ENCODE results near the gene PDZK1. TPM values are rescaled to one million over a fixed set of nuclear protein-coding genes. Genes with fewer than 3 reads are reported as not detected.
"Not testable (repeated sequence)": the region's sequence is repeated elsewhere in the genome, so short reads cannot be mapped to it uniquely, and the experiment has no call there.

Gene PDZK1
- total RNA-seq, 2 experiments from 2014 or later, result 0.21 TPM; not detected in 1

DNA sequence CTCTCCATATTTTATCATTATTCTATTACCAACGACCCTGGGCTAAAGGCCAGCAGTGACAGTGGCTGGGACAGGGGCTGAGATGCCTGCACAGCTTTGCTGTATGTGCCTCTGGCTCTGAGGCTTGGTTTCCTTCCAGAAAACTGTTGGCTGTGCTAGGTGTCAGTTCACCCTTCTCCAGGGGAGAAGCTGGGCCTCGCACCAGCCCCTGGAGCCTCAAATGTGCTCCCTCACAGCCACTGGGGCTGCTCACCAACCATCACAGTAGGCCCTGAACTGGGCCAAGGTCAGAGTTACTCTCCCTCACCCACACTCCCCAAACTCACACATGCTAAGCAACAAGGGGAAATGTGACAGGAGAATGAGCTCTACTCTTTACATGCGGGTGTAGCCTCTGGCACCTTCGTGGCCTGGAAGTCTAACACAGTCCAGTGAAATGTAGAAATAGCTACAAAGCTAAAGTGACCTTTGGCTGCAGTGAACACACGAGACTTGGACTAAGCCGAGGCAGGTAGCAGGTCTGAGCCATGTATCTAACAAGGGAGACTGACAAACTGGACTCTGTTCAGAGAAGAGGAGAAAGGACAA lies 7.5 kb upstream of the PDZK1 start:
- POLR2A ChIA-PET, result no interaction called here
- CTCF ChIA-PET, result interaction anchor here (1.2 kb wide), 1 partner anchor 25 kb away, joined by 3 read pairs; no protein-coding TSS in a partner anchor

DNA sequence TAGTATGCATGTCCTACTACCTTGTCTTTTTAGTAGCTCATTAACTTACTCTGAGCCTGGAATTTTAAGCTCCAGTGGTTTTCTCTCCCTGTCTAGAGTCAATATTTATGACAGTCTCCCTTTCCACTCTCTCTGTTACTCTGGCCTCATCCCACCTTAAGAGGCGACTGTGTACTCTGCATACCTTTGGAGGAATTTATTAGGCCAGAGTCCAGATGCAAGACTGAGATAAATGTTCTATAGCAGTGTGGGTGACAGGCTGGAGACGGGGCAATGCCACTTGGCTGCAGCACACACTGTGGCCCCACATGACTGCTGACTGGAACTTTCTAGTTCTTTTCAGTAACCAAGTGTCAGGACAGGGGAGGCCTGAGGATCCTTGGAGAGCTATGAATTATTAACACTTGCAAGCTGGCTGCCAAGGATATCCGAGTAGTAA lies 4.1 kb upstream of the PDZK1 start:
- CTCF ChIA-PET, result interaction anchor here (1.6 kb wide), 1 partner anchor 10 kb away, joined by 9 read pairs; no protein-coding TSS in a partner anchor
- POLR2A ChIA-PET, result no interaction called here

DNA sequence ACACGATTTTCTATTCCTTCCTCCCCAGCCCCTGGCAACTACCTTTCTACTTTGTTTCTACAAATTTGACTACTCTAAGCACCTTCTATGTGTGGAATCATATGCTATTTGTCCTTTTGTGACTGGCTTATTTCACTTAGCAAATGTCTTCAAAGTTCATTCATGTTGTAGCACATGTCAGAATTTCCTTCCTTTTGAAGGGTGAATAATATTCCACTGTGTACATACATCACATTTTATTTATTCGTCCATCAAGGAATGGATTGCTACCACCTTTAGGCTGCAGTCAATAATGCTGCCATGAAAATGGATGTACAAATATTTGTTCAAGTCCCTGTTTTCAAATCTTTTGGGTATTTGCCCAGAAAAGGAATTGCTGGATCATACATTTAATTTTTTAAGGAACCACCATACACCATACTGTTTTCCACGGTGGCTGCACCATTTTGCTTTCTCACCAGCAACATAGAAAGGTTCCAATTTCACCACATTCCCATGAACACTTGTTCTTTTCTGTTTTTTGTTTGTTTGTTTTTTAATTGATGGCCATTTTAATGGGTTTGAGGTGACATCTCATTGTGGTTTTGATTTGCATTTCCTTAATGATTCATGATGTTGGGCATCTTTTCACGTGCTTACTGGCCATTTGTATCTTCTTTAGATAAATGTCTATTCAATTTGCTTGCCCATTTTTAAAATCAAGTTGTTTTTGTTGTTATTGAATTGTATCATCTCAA lies 3.3 kb upstream of the PDZK1 start:
- ChIA-PET POLR2A (no interaction called here), CTCF (no interaction called here)

DNA sequence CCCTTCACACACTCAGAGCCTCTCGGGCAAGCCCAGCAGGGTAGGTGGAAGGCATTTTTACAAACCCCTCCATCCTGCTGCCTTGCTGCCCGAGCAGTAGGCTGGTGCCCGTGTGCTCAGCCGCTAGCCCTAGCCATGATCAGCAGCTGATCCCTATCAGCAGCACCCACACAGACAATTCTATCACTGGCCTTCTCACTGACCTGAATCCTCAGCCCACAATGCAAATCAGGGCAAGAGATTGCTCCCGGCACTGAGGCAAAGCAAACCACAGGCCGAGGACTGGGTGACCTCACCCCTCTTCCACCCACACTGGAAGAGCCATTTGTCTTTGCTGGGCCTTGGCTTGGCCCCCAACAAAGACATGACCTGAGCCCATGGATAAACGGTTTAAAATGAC lies 895 bp upstream of the PDZK1 start:
- CTCF ChIA-PET, result interaction anchor here (0.9 kb wide), 1 partner anchor 13 kb away, joined by 3 read pairs; no protein-coding TSS in a partner anchor
- POLR2A ChIA-PET, result no interaction called here

DNA sequence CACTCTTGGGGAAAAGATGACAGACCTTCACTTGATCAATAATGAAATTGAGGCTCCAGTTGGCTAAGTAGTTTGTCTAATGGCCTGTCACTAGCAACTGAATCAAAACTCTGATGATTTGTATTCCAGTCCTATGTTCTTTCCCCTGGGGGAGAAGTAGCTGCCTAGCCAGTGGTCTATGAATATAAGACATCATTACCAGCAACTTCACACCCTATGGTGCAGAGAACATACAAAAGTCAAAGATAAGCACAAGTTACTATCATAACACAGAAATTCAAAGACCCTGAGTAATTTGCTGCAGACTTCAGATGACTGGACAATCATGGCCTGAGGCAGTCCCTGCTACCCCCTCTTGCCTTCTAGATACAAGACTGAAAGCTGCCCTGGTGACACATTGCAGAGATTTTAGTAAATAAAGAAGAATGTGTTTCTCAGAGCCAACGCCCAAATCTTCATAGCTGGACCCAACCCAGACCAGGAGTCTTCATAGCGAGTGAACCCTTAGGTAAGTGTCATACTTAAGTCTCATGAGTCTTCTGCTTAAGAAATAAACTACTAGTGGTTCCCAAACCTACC lies 993 bp downstream of the PDZK1 start:
- CTCF ChIA-PET, result no interaction called here
- POLR2A ChIA-PET, result interaction anchor here (0.6 kb wide), 1 partner anchor 13 kb away, joined by 3 read pairs; the partner anchor contains the start of gene CD160

DNA sequence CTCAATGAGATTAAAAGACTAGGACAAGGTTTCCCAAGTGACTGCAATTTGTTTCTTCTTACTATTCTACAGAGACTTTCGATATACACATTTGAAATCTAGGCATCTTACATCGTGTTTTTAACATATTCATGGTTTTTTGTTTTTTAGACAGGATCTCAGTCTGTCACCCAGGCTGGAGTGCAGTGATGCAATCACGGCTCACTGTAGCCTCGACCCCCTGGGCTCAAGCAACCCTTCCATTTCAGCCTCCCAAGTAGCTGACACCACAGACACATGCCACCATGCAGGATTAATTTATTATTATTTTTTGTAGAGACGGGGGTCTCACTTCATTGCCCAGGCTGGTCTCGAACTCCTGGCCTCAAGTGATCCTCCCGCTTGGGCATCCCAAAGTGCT lies 1.5 kb downstream of the PDZK1 start:
- POLR2A ChIA-PET, result no interaction called here
- CTCF ChIA-PET, result no interaction called here

DNA sequence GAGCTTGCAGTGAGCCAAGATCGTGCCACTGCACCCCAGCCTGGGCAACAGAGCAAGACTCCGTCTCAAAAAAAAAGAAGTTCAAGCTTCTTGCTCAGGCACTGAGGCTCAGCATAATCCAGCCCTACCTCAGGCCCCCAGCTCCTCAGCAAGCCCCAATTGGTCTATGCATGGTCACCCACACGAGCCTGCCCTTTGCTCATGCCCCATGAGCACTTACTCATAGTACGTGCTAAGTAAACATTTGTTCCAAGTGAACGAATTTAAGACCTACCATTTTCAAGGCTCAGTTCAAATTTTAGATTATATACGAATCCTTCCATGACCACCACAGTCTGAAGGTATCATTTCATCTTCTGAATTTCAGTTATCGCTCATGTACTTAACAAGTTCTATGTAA lies 4.3 kb downstream of the PDZK1 start:
- POLR2A ChIA-PET, result no interaction called here
- CTCF ChIA-PET, result interaction anchor here (1.2 kb wide), 1 partner anchor 9 kb away, joined by 4 read pairs; no protein-coding TSS in a partner anchor

DNA sequence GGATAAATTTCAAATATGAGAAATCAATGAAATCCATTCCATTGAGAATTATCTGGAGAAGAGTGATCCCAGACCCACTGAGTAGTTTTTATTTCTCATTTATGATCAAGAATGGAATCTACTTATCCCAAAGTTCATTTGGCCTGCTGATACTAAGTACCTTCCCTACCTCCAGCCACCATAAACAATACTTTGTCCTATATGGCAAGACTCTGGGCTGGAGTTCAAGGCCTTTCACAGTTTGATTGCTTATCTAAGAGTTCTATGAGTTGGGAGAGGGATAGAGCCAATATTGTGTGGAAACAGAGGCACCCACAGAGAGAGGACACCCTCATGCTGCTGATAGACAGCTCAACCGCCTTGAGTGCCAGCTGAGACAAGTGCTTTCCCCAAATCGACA lies 5.1 kb downstream of the PDZK1 start:
- CTCF ChIA-PET, result no interaction called here
- POLR2A ChIA-PET, result no interaction called here

DNA sequence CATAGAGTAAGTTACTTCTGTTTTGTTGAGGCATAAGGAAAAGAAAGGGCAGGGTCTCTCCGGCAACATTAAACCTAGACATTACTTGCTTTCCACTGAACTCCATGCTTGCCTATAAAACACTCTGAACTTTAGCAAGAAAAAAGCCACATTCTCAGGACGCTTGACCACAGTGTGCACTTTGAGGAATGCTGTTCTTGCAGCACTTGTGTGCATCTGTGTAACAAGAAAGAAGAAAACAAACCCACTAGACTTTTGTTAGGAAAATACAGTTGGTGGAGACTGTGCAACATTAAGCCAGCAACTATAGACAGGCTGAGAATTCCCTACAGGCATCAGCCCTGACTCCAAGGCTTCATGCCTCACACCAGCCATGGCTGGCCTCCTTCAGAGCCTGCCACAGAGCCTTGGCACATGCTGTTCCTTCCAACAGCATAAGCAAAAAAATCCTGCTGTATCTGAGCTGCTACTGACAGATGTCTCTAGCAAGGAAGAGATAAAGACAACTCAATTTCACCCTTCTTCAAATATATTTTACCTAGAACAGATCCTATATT lies 5.8 kb downstream of the PDZK1 start:
- POLR2A ChIA-PET, result no interaction called here
- CTCF ChIA-PET, result no interaction called here

DNA sequence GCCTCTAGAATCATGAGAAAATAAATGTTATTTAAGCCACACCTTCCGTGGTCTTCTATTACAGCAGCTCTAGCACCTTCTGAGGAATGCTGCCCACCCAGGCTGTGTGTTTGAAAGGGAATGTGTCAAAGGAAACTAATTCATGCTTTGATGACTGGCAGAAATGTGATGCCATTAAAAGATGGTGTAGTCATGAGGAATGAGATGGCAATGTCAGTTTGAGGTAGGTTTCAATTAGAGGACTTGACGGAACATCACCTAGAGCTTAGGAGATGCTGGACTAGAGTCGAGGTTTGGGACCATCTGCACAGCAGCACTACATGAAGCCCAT lies 10.6 kb downstream of the PDZK1 start:
- ChIA-PET CTCF (no interaction called here), POLR2A (no interaction called here)

DNA sequence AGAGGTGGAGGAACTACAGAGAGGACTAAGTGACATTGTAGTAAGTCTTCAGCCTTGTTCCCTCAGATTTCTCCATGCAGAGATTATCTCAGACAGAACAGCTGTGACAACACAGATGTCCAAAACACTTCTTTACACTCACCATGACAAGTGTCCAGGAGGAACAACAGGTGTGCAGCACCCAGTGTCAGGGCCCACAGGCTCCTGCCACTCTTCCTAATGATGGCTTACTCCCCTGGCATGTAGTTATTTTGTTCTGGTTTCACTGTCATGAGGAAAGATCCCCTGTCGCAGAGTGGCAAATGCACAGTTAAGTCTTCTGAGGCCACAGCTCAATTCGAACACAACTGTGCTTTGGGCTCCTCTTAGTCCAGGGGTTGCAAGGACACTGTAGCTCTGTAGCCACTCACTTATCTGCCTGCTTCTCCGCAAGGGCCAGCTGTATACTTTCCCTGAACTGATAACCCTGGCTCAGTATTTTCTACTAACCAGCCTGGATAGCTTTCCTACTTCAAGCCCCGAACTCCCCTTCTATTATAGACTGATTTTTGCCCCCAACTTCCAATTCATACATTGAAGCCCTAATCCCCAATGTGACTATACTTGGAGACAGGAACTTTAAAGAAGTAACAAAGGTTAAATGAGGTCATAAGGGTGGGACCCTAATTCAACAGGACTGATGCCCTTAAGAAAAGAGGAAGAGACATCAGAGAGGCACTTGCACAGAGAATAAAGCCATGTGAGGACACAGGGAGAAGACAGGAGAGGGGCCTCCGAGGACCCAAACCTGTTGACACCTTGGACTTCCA lies 11.1 kb downstream of the PDZK1 start:
- POLR2A ChIA-PET, result no interaction called here

DNA sequence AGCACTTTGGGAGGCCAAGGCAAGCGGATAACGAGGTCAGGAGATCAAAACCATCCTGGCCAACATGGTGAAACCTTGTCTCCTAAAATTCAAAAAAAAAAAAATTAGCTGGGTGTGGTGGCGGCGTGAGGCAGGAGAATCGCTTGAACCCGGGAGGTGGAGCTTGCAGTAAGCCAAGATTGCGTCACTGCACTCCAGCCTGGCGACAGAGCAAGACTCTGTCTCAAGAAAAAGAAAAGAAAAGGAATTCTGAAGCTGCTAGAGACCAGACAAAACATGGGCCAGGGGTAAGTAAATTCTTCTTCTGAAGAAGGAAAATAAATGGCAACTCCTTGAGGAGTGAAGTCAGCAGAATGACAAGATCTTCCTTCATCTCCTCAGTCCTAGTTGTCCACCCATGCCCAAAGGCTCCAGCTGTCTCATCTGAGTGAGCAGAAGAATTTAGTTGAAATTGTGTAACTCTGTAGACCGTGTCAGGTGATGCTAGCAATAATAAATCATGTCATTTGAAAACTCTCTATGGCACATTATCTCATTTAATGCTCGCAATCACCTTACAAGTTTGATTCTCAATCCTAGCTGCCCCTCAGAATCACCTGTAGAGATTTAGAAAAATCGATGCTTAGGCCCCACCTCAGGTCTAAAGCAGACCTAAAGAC lies 14.3 kb downstream of the PDZK1 start:
- CTCF ChIA-PET, result interaction anchor here (0.6 kb wide), 1 partner anchor 11 kb away, joined by 4 read pairs; no protein-coding TSS in a partner anchor
- POLR2A ChIA-PET, result no interaction called here

More for the DNA sequence above, 11.1 kb downstream of the PDZK1 start:
- CTCF ChIA-PET, result no interaction called here

DNA sequence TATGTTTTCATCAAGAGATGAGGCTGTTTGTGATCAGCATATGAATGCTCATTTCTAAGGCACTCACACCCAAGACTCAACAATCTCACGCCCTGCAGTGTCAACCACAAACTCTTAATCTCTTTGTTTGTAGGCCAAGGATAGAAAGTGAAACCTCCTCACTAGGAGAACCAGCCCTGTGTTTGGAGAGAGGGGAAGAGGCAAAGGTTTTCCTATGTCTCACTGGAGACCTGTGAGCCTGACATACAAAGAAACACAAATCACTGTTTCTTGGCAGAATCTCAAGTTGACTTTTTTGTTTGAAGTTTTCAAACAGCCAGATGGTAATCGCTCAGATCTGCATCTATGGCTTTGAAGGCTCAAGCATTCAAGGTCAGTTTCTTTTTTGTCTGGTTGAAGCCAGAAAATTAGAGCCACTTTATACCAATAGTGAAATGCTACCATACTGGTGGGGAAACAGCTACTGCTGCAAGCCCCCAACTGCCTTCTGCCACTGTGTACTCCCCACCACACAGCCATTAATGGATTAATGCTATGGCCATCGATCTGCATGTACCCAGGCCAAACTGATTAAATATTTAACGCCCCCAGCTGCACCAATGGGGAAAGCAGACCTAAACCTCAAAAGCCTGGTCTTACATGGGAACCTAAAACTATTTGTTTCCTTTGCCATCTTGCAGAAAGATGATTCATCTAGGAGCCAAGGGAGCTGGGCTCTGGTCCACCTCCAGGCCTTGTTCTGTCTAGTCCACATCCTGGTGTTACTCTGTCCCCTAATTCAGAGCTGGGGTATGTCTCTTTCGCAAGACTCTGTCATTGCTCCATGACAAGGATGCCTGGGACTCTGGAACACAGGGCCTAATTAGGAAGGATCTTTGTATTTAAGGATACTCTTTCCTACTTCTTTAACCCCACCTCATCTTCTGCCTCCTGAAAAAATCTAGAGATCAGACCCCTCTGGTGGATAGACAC lies 16.3 kb downstream of the PDZK1 start:
- ChIA-PET POLR2A (no interaction called here), CTCF (no interaction called here)

DNA sequence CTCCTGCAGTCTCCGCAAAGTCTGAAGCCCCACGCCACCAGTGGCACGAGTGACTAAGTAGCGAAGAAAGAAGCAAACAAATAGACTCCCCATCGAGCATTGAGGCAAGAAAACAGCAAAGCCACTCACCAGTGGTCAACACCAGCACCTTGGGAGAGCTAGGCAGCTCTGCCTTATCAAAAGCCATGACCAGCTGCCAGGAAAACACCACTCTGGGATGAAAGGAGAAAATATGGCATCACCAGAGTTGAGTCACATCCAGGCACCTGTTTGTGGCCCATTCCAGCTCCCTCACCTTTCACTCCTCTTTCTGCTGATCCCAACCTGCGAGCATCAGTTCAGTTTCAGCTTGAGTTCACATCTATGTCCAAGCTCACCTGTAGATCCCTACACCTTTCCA lies 17.2 kb downstream of the PDZK1 start:
- POLR2A ChIA-PET, result no interaction called here

DNA sequence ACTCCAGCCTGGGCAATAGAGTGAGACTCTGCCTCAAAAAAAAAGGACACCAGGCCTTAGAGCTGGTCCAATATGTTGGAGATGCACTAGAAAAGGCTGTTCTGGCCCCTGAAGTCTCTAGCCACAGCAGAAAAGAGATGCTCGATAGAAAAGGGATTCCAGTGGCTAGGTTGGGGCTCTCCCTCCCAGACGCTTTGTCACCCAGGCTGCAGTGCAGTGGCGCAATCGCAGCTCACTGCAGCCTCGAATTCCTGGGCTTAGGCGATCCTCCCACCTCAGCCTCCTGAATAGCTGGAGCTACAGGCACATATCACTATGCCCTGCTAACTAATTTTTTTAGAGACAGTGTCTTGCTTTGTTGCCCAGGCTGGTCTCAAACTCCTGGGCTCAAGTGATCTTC lies 18.2 kb downstream of the PDZK1 start:
- POLR2A ChIA-PET, result no interaction called here
- CTCF ChIA-PET, result interaction anchor here (0.7 to 1.1 kb wide), 2 partner anchors 26 to 32 kb away, joined by 3 read pairs; no protein-coding TSS in a partner anchor

More for the DNA sequence above, 17.2 kb downstream of the PDZK1 start:
- CTCF ChIA-PET, result interaction anchor here (1.1 kb wide), 1 partner anchor 25 kb away, joined by 3 read pairs; no protein-coding TSS in a partner anchor

DNA sequence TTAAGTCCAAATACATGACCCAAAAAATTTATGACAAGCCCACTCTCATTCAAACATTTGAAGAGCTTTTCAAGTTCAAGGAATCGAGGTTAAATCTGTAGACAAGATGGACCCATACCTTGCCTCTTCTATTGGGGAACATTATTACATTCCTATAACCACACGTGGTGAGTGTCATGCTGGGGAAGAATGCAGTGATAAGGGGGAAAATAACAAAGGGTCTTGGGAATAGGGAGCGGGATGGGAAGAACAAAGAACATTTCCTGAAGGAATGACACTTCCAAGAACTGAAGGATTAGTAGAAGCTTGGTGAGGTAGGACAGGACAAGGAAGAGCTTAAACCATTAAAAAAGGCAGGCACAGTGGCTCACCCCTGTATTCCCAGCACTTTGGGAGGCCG lies 18.8 kb downstream of the PDZK1 start:
- CTCF ChIA-PET, result interaction anchor here (0.7 kb wide), 1 partner anchor 32 kb away, joined by 3 read pairs; no protein-coding TSS in a partner anchor
- POLR2A ChIA-PET, result no interaction called here

DNA sequence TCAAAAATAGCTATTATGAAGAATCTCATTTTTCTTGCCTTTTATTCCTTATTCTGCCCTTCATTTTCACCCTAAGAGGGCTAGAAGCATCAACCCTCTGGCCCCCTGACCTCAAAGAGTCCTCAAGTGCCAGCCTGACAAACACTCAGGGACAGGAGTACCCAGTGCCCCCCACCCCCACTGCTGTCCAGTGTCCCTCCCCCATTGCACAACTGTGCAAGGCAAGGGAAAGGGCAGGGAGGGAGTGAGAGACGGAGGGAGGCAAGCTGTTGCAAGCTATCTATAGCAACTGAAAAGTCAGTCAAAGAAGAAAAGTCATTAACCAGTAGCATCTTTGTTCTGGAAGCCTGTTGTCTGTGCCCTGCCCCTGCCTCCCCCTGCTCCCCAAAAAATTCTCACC lies 21.1 kb downstream of the PDZK1 start:
- POLR2A ChIA-PET, CTCF ChIA-PET: not testable (repeated sequence)

DNA sequence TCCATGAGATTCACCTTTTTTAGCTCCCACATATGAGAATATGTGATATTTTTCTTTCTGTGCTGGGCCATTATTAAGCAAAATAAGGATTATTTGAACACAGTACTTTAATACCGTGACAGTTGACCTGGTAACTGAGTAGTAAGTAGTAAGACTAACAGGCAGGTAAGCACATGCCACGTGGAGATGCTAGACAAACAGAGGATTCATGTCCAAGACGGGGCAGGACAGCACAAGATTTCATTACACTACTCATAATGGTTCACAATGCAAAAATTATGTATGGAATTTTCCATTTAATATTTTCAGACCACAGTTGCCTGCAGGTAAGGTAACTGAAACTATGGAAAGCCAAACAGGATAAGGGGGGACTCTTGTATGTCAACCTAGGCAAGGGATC lies 22.3 kb downstream of the PDZK1 start:
- CTCF ChIA-PET, result not testable (repeated sequence)

More for the DNA sequence above, 22.3 kb downstream of the PDZK1 start:
- POLR2A ChIA-PET, result not testable (repeated sequence)
